T-cell (primary cell): Measurements from ENCODE around the gene NTN5. TPM values are rescaled to one million over a fixed set of nuclear protein-coding genes. Genes with fewer than 3 reads are reported as not detected.

ENCODE experiments used
- ATAC-seq, 4 experiments: fragments of 200-7000 bp in 3 of 4; fragments of 150-1000 bp in 1 of 4; cut with Tn5 transposase; replicated peaks in 1 of 4; 1 replicate in 3 of 4; 2 replicates in 1 of 4; pipeline ENCODE4 v1.10.0; 2021; ENCODE audit warnings: moderate library complexity in 3 of 4, mild to moderate bottlenecking in 2 of 4, moderate number of reproducible peaks in 1 of 4
- CTCF ChIA-PET, 2 donors: fragments of 300-600 bp; sonication (Branson Sonifier 250); formaldehyde crosslinking; loops; one replicate each; lab custom pipeline; 2022; ENCODE audit warnings: antibody characterized with exemption in 2 of 2; lab: Charles Lee
- POLR2A ChIA-PET, 2 donors: fragments of 300-600 bp; sonication (Branson Sonifier 250); formaldehyde crosslinking; loops; one replicate each; lab custom pipeline; 2022; ENCODE audit warnings: antibody characterized with exemption in 2 of 2; lab: Charles Lee
- DNase-seq, 35 experiments: peaks; one replicate each; pipeline versions ENCODE4 v3.0.0 to v3.0.0-alpha.2; 2013 to 2023
- H3K27ac ChIP-seq: one replicate; pipeline ENCODE4 v1.5.1; 2013; ENCODE audit warnings: low read length
- H3K27me3 ChIP-seq, 2 experiments: replicated peaks in 1 of 2; 1 replicate in 1 of 2; 2 replicates in 1 of 2; pipeline versions ENCODE4 v1.6.1 to v1.7.0; 2013; ENCODE audit warnings: low read length in 1 of 2, mixed read lengths in 1 of 2; ENCODE audit not compliant: control insufficient read depth in 2 of 2, insufficient read depth in 2 of 2; ENCODE audit errors: extremely low read depth in 1 of 2
- H3K36me3 ChIP-seq, 2 donors: 1 replicate in 1 of 2; 2 replicates in 1 of 2; pipeline versions ENCODE4 v1.6.1 to v1.7.0; 2013; ENCODE audit warnings: low read length in 1 of 2; ENCODE audit not compliant: control insufficient read depth in 2 of 2, insufficient read depth in 1 of 2; ENCODE audit errors: extremely low read depth in 1 of 2
- H3K4me1 ChIP-seq, 2 experiments: 1 replicate in 1 of 2; 2 replicates in 1 of 2; pipeline versions ENCODE4 v1.6.1 to v1.7.0; 2013; ENCODE audit warnings: low read length in 2 of 2, mixed read lengths in 1 of 2; ENCODE audit not compliant: insufficient read depth in 2 of 2, control insufficient read depth in 1 of 2; ENCODE audit errors: extremely low read depth in 1 of 2
- H3K4me3 ChIP-seq, 2 donors: 1 replicate in 1 of 2; 2 replicates in 1 of 2; pipeline versions ENCODE4 v1.5.1 to v1.7.0; 2013; ENCODE audit warnings: mild to moderate bottlenecking in 2 of 2, low read length in 1 of 2, moderate library complexity in 1 of 2; ENCODE audit not compliant: control insufficient read depth in 1 of 2; ENCODE audit errors: extremely low read depth in 1 of 2
- H3K9me3 ChIP-seq: 2 replicates; pipeline ENCODE4 v1.7.0; 2013
- H3K27ac Mint-ChIP-seq, 2 donors: one replicate each; pipeline ENCODE4 v1.8.0; 2020 to 2021; ENCODE audit warnings: mild to moderate bottlenecking in 2 of 2, mixed read lengths in 2 of 2
- H3K27me3 Mint-ChIP-seq, 2 donors: one replicate each; pipeline ENCODE4 v1.8.0; 2021 to 2022; ENCODE audit warnings: mixed read lengths in 2 of 2
- H3K36me3 Mint-ChIP-seq: one replicate; pipeline ENCODE4 v1.8.0; 2021; ENCODE audit warnings: mixed read lengths
- H3K4me1 Mint-ChIP-seq, 3 donors: one replicate each; pipeline ENCODE4 v1.8.0; 2020 to 2022; ENCODE audit warnings: mixed read lengths in 3 of 3, mild to moderate bottlenecking in 1 of 3
- H3K4me3 Mint-ChIP-seq, 3 donors: one replicate each; pipeline ENCODE4 v1.8.0; 2020 to 2022; ENCODE audit warnings: mild to moderate bottlenecking in 3 of 3, mixed read lengths in 3 of 3, moderate library complexity in 3 of 3
- H3K9me3 Mint-ChIP-seq, 3 donors: one replicate each; pipeline ENCODE4 v1.8.0; 2020 to 2022; ENCODE audit warnings: mixed read lengths in 3 of 3
- WGBS: methylation state at CpG from one replicate; pipeline ENCODE4 v1.1.5; 2013; ENCODE audit warnings: missing lambda C conversion rate; ENCODE audit not compliant: insufficient coverage; 5-methylcytosine and 5-hydroxymethylcytosine counted together
- total RNA-seq, 35 experiments: library from RNA in 6 of 35; stranded (reverse) in 6 of 35; fragments of 120-200 nt in 1 of 35; gene quantifications; one replicate each; pipeline versions ENCODE4 v1.2.1 to v1.2.4 and lab custom pipeline; 2013 to 2026

The NTN5 gene
- total RNA-seq, 5 donors from 2014 or later (not counting 1 experiment from before 2014, with no cell fraction given), result 2.2 to 4.2 (median 3.5) TPM

DNA sequence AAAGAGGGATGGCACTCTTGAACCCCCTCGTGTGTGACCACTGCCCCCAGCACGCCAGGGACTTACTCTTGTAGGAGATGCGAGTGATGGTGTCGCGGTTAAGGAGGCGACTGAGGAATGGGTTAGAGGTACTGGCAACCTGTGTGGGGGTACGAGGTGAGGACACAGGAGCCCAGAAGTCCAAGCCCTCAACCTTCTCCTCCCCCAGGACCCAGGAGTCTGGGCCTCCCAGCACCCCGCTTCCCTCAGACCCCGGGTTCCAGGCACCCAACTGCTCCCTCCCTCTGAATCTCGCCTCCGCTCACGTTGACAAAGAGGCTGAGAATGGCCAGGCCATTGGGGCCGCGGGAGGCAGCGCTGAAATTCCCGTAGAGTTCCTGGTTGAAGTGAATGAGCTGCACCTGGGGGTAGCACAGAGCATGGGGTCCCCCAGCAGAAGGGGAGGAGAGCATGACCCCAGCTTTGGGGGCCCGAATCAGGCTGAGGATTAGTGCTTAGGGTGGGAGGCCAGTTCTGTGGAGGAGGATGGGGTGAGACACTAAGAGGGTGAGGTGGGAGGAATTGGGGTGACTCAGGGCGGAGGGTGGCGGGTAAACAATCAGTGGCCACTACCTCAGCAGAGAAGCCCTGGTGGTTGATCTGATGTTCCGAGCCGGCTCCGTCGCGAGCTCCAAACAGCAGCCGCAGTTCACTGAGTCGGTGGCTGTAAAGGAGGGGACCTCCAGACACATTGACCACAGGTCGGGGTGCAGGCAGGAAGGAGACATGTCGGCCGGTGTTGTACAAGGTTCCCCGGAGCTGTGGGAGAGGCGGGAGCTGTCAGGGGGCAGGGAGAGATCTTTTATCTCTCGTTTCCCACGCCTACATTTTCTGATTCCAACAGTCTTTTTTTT, 33.1 kb downstream of the NTN5 start:
- ATAC-seq (no peak), DNase-seq (peak in 4 of 35 experiments; percentile 24 to 28 (median 26))
- CTCF ChIA-PET, result no interaction called here
- H3K9me3 ChIP-seq, result no peaks in the 10 kb centered on the region
- H3K36me3 ChIP-seq, result no peaks in the 10 kb centered on the region
- peak overlapping the region; percentile 95 for H3K27ac ChIP-seq
- peaks cover 6 to 41% of the 10 kb centered on the region in 2 experiments for H3K4me1 ChIP-seq
- H3K4me3 ChIP-seq, result no peak overlapping the region
- POLR2A ChIA-PET, result no interaction called here
- peaks cover 35 to 40% (median 36%) of the 10 kb centered on the region in 3 donors for H3K4me1 Mint-ChIP-seq
- H3K36me3 Mint-ChIP-seq, result peaks cover 2% of the 10 kb centered on the region
- H3K27ac Mint-ChIP-seq, result peak overlapping the region; percentile 98 to 99
- 83% methylated on average over 19 of the region's 33 CpGs for WGBS
- H3K27me3 Mint-ChIP-seq, result no peaks in the 10 kb centered on the region
- peaks cover 0 to 4% of the 10 kb centered on the region in 2 experiments for H3K27me3 ChIP-seq
- H3K4me3 Mint-ChIP-seq, result peak overlapping the region; percentile 68 to 99 (median 97)
- no peaks in the 10 kb centered on the region for H3K9me3 Mint-ChIP-seq

DNA sequence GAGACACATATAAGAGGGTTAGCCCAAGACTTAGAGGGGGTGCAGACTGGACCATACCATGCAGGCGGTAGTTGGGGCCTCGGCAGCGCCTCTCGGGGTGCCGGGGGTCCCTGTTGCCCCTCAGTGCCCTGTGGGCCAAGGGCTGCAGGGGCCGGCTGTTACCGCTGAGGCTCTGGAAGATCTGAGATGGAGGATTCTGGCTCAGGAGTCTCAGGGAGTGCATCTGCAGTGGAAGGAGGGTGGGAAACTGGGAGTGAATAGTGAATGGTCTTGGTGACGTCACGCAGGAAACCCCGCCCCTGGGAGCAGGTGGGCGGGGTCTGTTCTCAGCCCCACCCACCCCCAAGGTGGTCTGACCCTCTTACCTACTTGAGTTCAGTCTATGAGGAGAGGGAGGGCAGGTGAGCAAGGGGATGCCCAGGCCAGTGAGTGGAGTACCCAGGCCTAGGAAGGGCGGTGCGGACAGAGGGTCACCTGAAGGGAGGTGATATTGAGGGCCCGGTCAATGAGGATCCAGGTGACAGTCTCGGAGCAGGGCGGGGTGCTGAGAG, 33.9 kb downstream of the NTN5 start:
- H3K4me3 ChIP-seq, result peak overlapping the region in 1 of 2 donors; percentile 97

DNA sequence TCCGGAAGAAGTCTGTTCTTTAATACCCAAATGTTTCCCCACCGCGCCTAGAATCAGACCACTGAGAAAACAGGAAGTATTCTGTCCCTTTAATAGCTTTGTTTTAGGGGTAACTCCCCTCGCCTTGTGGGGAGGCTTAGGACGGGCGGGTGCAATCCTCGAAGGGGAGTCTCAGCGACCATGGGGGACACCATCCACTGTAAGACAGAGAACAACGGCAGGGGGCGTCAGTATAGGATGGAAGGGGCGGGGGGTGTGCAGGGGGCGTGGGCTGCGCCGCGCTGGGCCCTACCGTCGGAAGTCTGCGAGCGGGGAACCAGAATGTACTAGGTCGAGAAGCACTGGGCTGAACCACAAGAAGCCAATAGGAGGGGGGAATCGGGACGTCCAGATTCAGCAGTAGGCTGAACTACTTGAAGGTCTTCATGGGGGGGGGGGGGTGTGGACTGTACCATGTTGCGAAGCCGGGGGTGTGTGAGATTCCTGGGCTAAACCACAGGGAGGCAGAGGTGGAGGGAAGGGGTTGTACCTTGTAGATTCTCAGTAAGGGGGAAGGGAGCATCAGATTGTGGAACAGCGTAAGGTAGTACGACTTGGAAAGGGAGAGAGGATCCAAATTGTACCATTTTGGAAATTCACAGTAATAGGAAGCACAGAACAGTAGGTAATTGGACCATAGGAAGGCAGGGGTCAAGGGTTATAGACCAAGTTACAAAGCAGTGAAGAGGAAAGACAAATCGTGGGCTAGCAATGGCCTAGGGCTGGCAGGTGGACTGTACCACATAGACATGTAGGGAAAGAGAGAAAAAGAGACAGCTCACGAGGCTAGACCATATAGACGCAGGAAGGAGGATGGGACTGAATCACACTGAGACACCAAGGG, 34.6 kb downstream of the NTN5 start:
- no peaks in the 10 kb centered on the region for H3K9me3 Mint-ChIP-seq
- Histone ChIP-seq H3K9me3 (no peaks in the 10 kb centered on the region), H3K27ac (peak overlapping the region; percentile 95), H3K27me3 (peaks cover 0 to 4% of the 10 kb centered on the region in 2 experiments), H3K4me3 (peak overlapping the region; percentile 46 to 97), H3K4me1 (peaks cover 16 to 49% of the 10 kb centered on the region in 2 experiments), H3K36me3 (peaks cover 0 to 4% of the 10 kb centered on the region in 2 donors)
- peaks cover 2% of the 10 kb centered on the region for H3K36me3 Mint-ChIP-seq
- peak; percentile 70 to 94 (median 84) for DNase-seq
- POLR2A ChIA-PET, result interaction anchor here (0.6 kb wide), 2 partner anchors 15 to 334 kb away, joined by 3 read pairs; no protein-coding TSS in a partner anchor
- CTCF ChIA-PET, result interaction anchor here (0.6 to 1.0 kb wide), 5 partner anchors 19 to 1870 kb away, joined by 3 to 6 read pairs (median 3); partner anchors contain the start of gene SPHK2 (in 1 of the 2)
- peak overlapping the region; percentile 98 to 99 for H3K27ac Mint-ChIP-seq
- ATAC-seq, result peak; percentile 38 to 45 (median 42)
- H3K27me3 Mint-ChIP-seq, result no peaks in the 10 kb centered on the region
- WGBS, result 2% methylated on average over 20 of the region's 29 CpGs
- peak overlapping the region; percentile 97 to 99 (median 99) for H3K4me3 Mint-ChIP-seq
- peaks cover 41 to 47% (median 42%) of the 10 kb centered on the region in 3 donors for H3K4me1 Mint-ChIP-seq

More for the DNA sequence above, 33.9 kb downstream of the NTN5 start:
- CTCF ChIA-PET, result interaction anchor here in 1 of 2 donors (1.0 kb wide), 1 partner anchor 332 kb away, joined by 3 read pairs; no protein-coding TSS in a partner anchor
- Mint-ChIP-seq H3K4me3 (peak overlapping the region; percentile 97 to 99 (median 99)), H3K9me3 (no peaks in the 10 kb centered on the region), H3K36me3 (peaks cover 2% of the 10 kb centered on the region), H3K27me3 (no peaks in the 10 kb centered on the region), H3K4me1 (peaks cover 36 to 40% (median 37%) of the 10 kb centered on the region in 3 donors), H3K27ac (peak overlapping the region; percentile 98 to 99)
- POLR2A ChIA-PET, result no interaction called here
- ATAC-seq (no peak), DNase-seq (peak in 1 of 35 experiments; percentile 48)
- WGBS, result 96% methylated on average over 12 of the region's 16 CpGs
- H3K9me3 ChIP-seq, result no peaks in the 10 kb centered on the region
- peak overlapping the region; percentile 95 for H3K27ac ChIP-seq
- H3K4me1 ChIP-seq, result peaks cover 11 to 42% of the 10 kb centered on the region in 2 experiments
- H3K36me3 ChIP-seq, result no peaks in the 10 kb centered on the region
- H3K27me3 ChIP-seq, result peaks cover 0 to 4% of the 10 kb centered on the region in 2 experiments

DNA sequence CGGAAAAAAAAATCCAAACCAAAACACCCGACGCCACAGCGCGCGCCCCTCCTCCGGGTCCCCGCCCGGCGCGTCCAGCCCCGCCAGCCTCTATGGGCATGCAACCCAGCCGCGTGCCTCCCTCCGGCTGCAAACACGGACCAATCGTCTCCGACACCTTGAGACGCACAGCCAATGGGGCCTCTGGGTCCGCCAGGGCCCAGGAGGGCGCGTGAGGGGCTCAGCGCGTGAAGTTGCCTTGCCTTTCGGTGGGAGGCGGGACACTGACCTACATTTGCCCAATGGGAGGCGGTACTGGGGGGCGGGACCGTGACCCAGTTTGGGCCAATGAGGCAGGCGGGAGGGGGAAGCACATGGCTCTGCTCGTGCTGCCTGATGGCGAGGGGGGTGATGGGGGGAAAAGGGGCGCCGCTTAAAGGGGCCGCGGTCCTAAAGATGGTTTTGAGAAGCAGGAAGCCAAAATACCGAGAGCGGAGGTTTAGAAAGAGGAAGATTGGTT, 35.3 kb downstream of the NTN5 start:
- Mint-ChIP-seq H3K9me3 (no peaks in the 10 kb centered on the region), H3K4me1 (peaks cover 42 to 52% (median 45%) of the 10 kb centered on the region in 3 donors), H3K27me3 (no peaks in the 10 kb centered on the region), H3K27ac (peak overlapping the region; percentile 98 to 99), H3K4me3 (peak overlapping the region; percentile 97 to 99 (median 99)), H3K36me3 (peaks cover 3% of the 10 kb centered on the region)
- DNase-seq, result peak; percentile 99 to 100 (median 100)
- POLR2A ChIA-PET, result interaction anchor here (0.6 kb wide), 2 partner anchors 14 to 335 kb away, joined by 3 read pairs; no protein-coding TSS in a partner anchor
- Histone ChIP-seq H3K27ac (peak overlapping the region; percentile 95), H3K4me1 (peaks cover 16 to 56% of the 10 kb centered on the region in 2 experiments), H3K4me3 (peak overlapping the region; percentile 46 to 97), H3K36me3 (peaks cover 0 to 11% of the 10 kb centered on the region in 2 donors), H3K27me3 (peaks cover 0 to 4% of the 10 kb centered on the region in 2 experiments), H3K9me3 (no peaks in the 10 kb centered on the region)
- WGBS, result under 1% methylated on average over 26 of the region's 38 CpGs
- CTCF ChIA-PET, result interaction anchor here (0.6 to 1.0 kb wide), 6 partner anchors 18 to 1869 kb away, joined by 3 to 6 read pairs (median 3); partner anchors contain the start of genes RUVBL2 (in 1 of the 2) and SPHK2 (in 1 of the 2)
- peak; percentile 76 to 80 (median 78) for ATAC-seq

DNA sequence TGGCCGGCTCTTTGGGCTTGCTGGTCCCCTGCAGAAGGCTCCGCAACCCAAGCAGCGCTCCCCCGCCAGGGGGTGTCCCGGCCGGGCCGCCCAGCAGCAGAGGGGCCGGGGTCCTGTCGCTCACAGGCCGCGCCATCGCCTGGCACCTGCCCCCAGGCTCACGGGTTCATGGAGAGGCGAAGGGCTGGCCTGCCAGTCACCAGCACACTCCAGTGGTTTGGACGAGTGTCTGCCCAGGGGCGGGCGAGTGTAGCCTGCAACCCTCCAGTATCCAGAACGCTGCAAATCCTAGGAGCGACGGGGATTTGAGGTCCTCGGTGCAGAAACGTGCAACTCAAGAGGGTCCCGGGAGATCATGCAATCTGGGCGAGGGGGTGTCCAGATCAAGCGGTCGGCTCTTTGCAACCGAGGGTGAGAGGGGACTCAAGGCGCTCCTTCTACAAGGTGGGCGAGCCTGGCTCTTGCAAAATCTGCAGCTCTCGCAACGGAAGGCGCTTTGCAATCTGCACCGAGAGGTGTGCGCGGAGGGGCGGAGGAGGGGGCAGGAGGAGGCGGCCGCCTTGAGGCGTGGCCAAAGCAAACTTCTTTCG, 35.9 kb downstream of the NTN5 start, which contains the start of gene DBP:
TSS of gene DBP (minus strand) at position 521 of the 590 bp plus-strand sequence. CDS start at position 136, 385 bp downstream.
- peaks cover 45 to 54% (median 49%) of the 10 kb centered on the region in 3 donors for H3K4me1 Mint-ChIP-seq
- H3K36me3 ChIP-seq, result peaks cover 0 to 16% of the 10 kb centered on the region in 2 donors
- ATAC-seq (no peak), DNase-seq (peak in 12 of 35 experiments; percentile 15 to 57 (median 36))
- H3K4me3 Mint-ChIP-seq, result peak within 1 kb of the TSS; percentile 97 to 99 (median 99)
- peaks cover 0 to 4% of the 10 kb centered on the region in 2 experiments for H3K27me3 ChIP-seq
- H3K9me3 Mint-ChIP-seq, result no peaks in the 10 kb centered on the region
- 1% methylated on average over 28 of the region's 40 CpGs for WGBS
- H3K4me1 ChIP-seq, result peaks cover 16 to 58% of the 10 kb centered on the region in 2 experiments
- POLR2A ChIA-PET, result no interaction called here
- H3K27ac ChIP-seq, result peak within 1 kb of the TSS; percentile 95
- peaks cover 6% of the 10 kb centered on the region for H3K36me3 Mint-ChIP-seq
- H3K4me3 ChIP-seq, result peak within 1 kb of the TSS; percentile 67 to 97
- peak within 1 kb of the TSS; percentile 99 for H3K27ac Mint-ChIP-seq
- CTCF ChIA-PET, result interaction anchor here in 1 of 2 donors (0.7 kb wide), 1 partner anchor 357 kb away, joined by 3 read pairs; the partner anchor contains the start of gene RUVBL2
- H3K27me3 Mint-ChIP-seq, result no peaks in the 10 kb centered on the region
- no peaks in the 10 kb centered on the region for H3K9me3 ChIP-seq
